ENCODE results near the gene C2CD3.

The C2CD3 gene

GRCh38 chr11:73976451-73977151 is 194.2 kb downstream of the C2CD3 start:
- no peaks in the 10 kb centered on the region for H3K27me3 ChIP-seq (ENCODE audit: low read depth, low read length)
- peaks cover 82% of the 10 kb centered on the region for H4K20me1 ChIP-seq (ENCODE audit: insufficient read depth, low read length)
- no peak overlapping the region for H3K27ac ChIP-seq (ENCODE audit: low read length)
- no peaks in the 10 kb centered on the region for H3K9me3 ChIP-seq (ENCODE audit: insufficient read depth, low read length)
- peaks cover 42% of the 10 kb centered on the region for H3K79me2 ChIP-seq (ENCODE audit: low read length)
- H3K9ac ChIP-seq (ENCODE audit: low read length): no peak overlapping the region
- peaks cover 79% of the 10 kb centered on the region for H3K36me3 ChIP-seq (replicated peaks; ENCODE audit: low read depth, low read length)
- H3K4me3 ChIP-seq (ENCODE audit: low read length): no peak overlapping the region
- no peak overlapping the region for H2AFZ ChIP-seq (ENCODE audit: low read depth, low read length)
- H3K4me2 ChIP-seq (ENCODE audit: low read length): no peak overlapping the region
- peaks cover 44% of the 10 kb centered on the region for H3K4me1 ChIP-seq (ENCODE audit: low read length)
- TF ChIP-seq EZH2phosphoT487 (IDR thresholded peaks at IDR 0.05; ENCODE audit: low read depth): no peak
- no peak for TF ChIP-seq CTCF (IDR thresholded peaks at IDR 0.05; ENCODE audit: low read depth, low read length)

- Histone ChIP-seq H3K4me3 (ENCODE audit: low read length) (no peak overlapping the region), H4K20me1 (ENCODE audit: insufficient read depth, low read length) (peaks cover 77% of the 10 kb centered on the region), H3K27me3 (ENCODE audit: low read depth, low read length) (no peaks in the 10 kb centered on the region), H3K4me2 (ENCODE audit: low read length) (no peak overlapping the region), H3K4me1 (ENCODE audit: low read length) (peaks cover 48% of the 10 kb centered on the region), H2AFZ (ENCODE audit: low read depth, low read length) (no peak overlapping the region), H3K27ac (ENCODE audit: low read length) (no peak overlapping the region), H3K79me2 (ENCODE audit: low read length) (peaks cover 30% of the 10 kb centered on the region), H3K36me3 (replicated peaks; ENCODE audit: low read depth, low read length) (peaks cover 67% of the 10 kb centered on the region), H3K9ac (ENCODE audit: low read length) (no peak overlapping the region), H3K9me3 (ENCODE audit: insufficient read depth, low read length) (no peaks in the 10 kb centered on the region)
- TF ChIP-seq CTCF (IDR thresholded peaks at IDR 0.05; ENCODE audit: low read depth, low read length) (no peak), EZH2phosphoT487 (IDR thresholded peaks at IDR 0.05; ENCODE audit: low read depth) (no peak)
Measured at GRCh38 chr11:73975479-73975757, 195.4 kb downstream of the C2CD3 start.

GRCh38 chr11:73974604-73975478 is 196.0 kb downstream of the C2CD3 start:
- H3K36me3 ChIP-seq (replicated peaks; ENCODE audit: low read depth, low read length): peaks cover 64% of the 10 kb centered on the region
- TF ChIP-seq CTCF (IDR thresholded peaks at IDR 0.05; ENCODE audit: low read depth, low read length): no peak
- no peak for TF ChIP-seq EZH2phosphoT487 (IDR thresholded peaks at IDR 0.05; ENCODE audit: low read depth)
- peak overlapping the region; percentile 15; the same call in 1 of the 2 replicates for H3K27ac ChIP-seq (ENCODE audit: low read length)
- H3K79me2 ChIP-seq (ENCODE audit: low read length): peaks cover 27% of the 10 kb centered on the region
- H4K20me1 ChIP-seq (ENCODE audit: insufficient read depth, low read length): peaks cover 75% of the 10 kb centered on the region
- no peak overlapping the region for H3K4me2 ChIP-seq (ENCODE audit: low read length)
- no peaks in the 10 kb centered on the region for H3K9me3 ChIP-seq (ENCODE audit: insufficient read depth, low read length)
- H2AFZ ChIP-seq (ENCODE audit: low read depth, low read length): no peak overlapping the region
- H3K27me3 ChIP-seq (ENCODE audit: low read depth, low read length): no peaks in the 10 kb centered on the region
- no peak overlapping the region for H3K4me3 ChIP-seq (ENCODE audit: low read length)
- peaks cover 48% of the 10 kb centered on the region for H3K4me1 ChIP-seq (ENCODE audit: low read length)
- H3K9ac ChIP-seq (ENCODE audit: low read length): no peak overlapping the region
